NCI-H510A (cell line): ENCODE results near the gene UFC1.
A peak's percentile ranks its signal among the peaks of the same experiment; 100 is the strongest.
"Not testable (repeated sequence)": the region's sequence is repeated elsewhere in the genome, so short reads cannot be mapped to it uniquely, and the experiment has no call there.

Experiments used
- DNase-seq: peaks from one replicate; lab custom pipeline; 2025; lab: John Stamatoyannopoulos, UW

Gene UFC1

DNA sequence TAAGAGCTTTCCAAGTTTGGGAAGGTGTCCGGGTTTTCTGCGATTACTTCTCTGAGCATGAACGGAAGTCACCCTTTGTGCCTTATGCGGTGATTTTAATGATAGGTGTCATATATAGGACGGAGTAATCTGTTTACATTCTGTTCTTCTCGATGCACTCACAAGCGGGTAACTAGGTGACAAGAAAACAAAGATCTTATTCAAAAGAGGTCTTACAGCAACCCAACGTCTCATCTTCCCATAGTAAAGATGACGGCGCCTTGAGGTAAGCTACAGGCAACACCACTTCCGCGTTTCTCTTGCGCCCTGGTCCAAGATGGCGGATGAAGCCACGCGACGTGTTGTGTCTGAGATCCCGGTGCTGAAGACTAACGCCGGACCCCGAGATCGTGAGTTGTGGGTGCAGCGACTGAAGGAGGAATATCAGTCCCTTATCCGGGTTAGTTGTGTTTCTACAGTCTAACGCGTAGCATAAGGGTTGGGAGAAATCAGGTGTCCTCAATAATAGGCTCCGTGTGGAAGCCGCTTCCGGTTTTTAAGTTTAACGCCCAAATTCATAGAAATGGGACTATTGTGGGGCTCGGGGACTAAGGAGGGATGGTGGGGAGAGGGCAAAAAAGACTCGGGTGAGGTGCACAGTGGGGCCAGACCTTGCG is at the start of gene UFC1:
UFC1 (plus strand) TSS at position 297 of the 656 bp plus-strand sequence; CDS start at position 317, 20 bp downstream.
- DNase-seq, result peak; percentile 56

- no peak for DNase-seq
Measured at GRCh38 chr1:161106431-161106830, 47.3 kb upstream of the UFC1 start.

DNA sequence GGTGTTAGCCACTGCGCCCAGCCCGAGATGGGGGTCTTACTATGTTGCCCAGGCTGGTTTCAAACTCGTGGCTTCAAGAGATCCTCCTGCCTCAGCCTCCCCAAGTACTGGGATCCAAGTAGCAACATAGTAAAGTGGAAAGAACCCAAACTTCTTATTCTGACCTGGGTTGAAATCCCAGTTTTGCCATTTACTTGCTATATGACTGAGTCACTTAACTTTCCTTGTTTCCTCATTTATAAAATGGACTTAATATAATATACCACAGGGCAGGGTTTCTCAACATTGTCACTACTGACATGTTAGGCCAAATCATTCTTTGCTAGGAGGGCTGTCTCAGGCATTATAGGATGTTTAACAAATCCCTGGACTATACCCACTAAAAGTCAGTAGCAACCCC is 42.7 kb upstream of the UFC1 start:
- no peak for DNase-seq

- no peak for DNase-seq
Measured at GRCh38 chr1:161111527-161111926, 42.3 kb upstream of the UFC1 start.

DNA sequence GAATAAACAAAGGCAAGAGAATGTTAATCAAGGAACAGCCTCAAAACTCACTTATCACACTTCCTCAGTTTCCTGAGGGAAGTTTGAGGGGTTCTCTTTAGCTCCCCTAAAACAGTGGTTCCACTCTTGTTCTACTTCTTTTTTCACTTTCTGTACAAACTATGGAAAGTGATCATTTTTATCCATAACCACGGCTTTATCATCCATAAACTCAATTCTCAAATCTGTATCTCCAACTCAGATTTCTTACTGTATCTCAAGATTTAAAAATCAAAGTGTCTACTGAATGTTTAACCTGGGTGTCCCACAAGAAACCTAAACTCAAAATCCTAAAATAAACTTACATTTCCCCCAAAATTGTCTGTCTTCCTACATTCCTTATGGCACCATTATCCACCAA is 39.9 kb upstream of the UFC1 start:
- no peak for DNase-seq

GRCh38 chr1:161114556-161114955 is 39.2 kb upstream of the UFC1 start:
- no peak for DNase-seq

DNA sequence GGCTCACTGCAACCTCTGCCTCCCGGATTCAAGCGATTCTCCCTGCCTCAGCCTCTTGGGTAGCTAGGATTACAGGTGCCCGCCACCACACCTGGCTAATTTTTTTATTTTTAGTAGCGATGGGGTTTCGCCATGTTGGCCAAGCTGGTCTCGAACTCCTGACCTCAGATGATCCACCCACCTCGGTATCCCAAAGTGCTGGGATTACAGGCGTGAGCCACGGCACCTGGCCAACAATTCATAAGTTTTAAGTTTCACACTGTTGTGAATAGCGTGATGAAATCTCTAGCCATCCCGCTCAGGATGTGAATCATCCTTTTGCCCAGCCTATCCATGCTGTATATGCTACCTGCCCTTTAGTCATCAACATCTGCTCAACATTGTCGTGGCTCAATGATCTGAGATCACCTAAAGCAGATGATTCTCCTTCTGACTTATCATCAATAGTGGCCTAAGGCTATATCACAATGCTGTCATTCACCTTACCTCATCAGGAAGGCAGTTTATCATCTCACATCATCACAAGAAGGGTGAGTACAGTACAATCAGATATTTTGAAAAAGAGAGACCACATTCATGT is 38.6 kb upstream of the UFC1 start:
- no peak for DNase-seq

DNA sequence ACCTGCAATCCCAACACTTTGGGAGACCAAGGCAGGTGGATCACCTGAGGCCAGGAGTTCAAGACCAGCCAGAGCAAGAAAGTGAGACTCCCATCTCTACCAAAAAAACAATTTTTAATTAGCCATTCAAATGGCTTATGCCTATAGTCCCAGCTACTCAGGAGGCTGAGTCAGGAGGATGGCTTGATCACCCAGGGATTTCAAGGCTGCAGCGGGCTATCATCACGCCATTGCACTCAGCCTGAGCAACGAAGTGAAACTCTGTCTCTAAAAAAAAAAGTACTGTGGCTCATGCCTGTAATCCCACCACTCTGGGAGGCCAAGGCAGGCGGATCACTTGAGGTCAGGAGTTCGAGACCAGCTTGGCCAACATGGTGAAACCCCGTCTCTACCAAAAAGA is 37.8 kb upstream of the UFC1 start:
- DNase-seq, result not testable (repeated sequence)

DNA sequence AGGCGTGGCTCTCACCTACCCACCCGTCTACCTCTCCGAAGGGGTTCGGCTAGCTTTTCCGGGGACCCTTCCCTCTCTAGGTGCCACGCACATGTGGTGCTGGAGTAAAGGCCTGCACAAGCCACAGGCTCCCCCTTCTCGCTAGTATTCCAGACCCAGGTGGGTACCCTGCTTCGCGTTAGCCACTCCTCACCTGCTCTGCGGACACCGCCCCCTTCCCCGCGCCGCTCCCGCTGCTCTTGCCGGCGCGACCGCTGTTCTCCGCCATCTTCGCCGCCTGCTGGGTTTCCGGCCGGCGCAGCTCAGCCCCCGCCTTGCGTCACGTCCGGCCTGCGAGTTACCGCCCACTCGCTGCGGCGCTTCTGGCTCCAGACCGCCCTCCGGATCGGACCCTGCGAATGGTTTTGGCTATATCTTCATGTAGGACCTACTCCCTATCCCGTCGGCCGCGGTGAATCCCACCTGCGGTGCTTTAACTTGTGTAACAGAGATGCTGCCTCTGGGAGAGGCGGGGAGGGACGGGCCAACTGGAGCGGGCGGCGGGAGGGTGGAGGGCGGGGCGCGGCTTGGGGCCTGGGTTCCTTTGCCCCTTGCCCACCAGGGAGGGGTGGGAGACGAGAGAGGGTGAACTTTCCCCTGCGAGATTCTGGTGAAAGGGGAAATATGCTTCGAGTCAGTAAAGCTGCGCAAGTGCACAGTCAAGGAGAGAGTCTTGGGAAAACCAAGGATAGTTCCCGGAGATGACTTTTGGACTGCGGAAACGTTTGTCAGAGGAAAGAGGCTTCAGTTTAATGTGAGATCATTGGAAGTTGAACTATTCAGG is 35.8 kb upstream of the UFC1 start, which contains the start of the genes NIT1 and PFDN2:
NIT1 (plus strand) TSS at position 347 of the 823 bp plus-strand sequence; CDS start at position 419, 72 bp downstream.
PFDN2 (minus strand) TSS at position 279 of the 823 bp plus-strand sequence; CDS start at position 268, 11 bp downstream.
- DNase-seq, result peak; percentile 74

DNA sequence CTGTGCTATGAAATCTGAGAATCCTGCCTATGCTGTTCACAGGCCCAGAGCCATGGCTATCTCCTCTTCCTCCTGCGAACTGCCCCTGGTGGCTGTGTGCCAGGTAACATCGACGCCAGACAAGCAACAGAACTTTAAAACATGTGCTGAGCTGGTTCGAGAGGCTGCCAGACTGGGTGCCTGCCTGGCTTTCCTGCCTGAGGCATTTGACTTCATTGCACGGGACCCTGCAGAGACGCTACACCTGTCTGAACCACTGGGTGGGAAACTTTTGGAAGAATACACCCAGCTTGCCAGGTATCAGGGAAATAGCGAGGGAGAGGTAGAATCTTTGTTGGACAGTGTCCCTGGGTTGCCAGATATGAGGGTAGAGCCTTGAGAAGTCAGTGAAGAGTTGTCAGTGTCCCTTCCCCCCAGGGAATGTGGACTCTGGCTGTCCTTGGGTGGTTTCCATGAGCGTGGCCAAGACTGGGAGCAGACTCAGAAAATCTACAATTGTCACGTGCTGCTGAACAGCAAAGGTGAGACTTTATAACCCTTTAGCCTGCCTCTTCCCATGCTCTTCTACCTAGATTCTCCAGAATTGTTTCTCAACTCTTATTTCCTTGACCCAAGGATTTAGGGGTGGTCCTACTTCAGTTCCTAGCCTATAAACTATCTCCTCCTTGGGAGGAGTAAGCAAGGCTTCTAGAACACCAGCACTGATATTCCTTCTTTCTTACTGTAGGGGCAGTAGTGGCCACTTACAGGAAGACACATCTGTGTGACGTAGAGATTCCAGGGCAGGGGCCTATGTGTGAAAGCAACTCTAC is 34.5 kb upstream of the UFC1 start:
- no peak for DNase-seq

DNA sequence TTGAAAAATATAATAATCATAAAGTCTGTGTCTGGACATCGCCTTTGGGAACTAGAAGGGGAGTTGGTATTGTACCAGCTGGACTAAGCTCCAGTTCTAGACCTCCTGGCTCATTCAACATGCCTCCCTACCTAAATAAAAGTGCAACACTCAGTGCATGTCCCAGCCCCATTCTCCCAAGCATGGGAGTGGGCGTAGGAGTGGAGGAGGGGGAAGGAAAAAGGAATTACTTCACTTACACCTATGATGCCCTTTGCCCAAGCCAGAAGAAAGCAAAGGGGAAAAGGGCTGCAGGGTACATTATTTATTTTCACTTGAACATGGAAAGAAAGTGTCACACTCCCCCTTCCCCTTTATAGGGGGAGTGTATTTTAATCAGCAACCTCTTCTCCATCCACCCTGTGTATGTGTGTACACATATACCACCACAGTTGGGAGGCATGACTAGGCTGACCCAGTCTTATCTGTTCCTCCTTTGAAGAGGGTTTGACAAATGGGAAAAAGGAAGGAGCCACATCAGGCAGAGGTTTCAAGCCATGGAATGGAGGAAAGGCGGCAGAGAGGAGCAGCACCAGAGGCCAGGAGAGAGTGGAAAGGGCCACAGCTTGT is 32.6 kb upstream of the UFC1 start:
- no peak for DNase-seq

DNA sequence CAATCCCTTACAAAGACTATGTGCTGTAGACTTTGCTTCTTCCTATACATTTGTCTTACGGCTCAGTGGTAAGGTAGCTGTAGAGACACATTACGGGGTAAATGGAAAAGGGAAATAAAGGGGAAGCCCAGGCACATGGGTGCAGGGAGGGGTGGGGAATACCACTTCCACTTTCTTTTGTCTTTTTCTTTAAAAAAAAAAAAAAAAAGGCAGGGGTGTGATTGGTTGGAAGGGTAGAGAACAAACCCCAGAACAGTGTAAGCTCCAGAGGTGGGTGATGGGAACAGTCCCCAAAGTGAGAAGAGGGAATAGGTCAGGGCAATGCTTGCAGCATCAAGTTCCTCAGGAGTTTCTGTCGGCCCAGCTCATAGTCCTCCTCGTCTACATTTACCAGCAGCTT is 31.9 kb upstream of the UFC1 start:
- no peak for DNase-seq

- DNase-seq, result no peak
Measured at GRCh38 chr1:161122967-161123366, 30.8 kb upstream of the UFC1 start.

- no peak for DNase-seq
Measured at GRCh38 chr1:161127649-161128048, 26.1 kb upstream of the UFC1 start.

DNA sequence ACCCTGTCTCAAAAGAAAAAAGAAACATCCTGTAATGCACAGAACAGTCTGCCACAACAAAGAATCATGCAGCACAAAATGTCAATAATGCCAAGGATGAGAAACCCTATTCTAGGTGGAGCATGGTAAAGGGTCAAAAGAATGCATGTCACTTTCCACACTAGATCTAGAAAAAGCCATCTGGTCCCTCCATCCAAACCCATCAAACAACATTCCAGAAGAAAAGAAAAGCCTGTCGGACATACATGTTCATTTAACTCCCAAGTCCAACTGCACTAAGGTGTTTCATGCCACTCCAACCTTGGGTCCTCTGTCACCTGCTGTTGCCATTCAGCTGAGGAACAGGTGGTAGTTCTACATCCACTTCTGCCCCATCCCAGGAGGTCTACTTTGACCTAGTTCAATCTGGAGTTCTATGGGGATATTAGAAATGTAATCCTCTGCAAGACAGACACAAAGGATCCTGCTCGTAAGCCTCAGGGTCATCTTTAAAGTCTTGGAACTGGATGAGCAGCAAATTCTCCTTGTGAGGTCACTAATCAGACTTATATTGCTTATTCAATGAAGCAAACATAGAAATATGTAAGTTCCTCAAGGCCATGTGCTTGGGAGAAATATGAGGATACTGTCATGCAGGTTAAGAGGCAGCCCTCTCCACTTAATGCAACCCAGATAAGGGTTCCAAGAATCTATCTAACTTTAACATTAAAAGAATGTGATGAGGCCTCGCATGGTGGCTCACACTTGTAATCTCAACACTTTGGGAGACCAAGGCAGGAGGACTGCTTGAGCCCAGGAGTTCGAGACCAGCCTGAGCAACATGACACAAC is 25.0 kb upstream of the UFC1 start:
- no peak for DNase-seq

GRCh38 chr1:161130266-161130665 is 23.5 kb upstream of the UFC1 start:
- DNase-seq, result no peak

GRCh38 chr1:161131523-161132409 is 22.0 kb upstream of the UFC1 start:
- DNase-seq, result no peak

GRCh38 chr1:161132410-161133219 is 21.2 kb upstream of the UFC1 start, which contains the start of gene DEDD:
Gene DEDD, minus strand, starts transcription at chr1:161132667. Its CDS starts 8,205 bp downstream, at chr1:161124462.
- peak; percentile 97 for DNase-seq
